HG03571 (cell line): ENCODE measurements around the gene NRL.

Experiments used
- ATAC-seq: cut with Tn5 transposase; IDR thresholded peaks from one replicate; pipeline ENCODE4 v1.9.1; 2021; ENCODE audit not compliant: unreplicated experiment

NRL gene

DNA sequence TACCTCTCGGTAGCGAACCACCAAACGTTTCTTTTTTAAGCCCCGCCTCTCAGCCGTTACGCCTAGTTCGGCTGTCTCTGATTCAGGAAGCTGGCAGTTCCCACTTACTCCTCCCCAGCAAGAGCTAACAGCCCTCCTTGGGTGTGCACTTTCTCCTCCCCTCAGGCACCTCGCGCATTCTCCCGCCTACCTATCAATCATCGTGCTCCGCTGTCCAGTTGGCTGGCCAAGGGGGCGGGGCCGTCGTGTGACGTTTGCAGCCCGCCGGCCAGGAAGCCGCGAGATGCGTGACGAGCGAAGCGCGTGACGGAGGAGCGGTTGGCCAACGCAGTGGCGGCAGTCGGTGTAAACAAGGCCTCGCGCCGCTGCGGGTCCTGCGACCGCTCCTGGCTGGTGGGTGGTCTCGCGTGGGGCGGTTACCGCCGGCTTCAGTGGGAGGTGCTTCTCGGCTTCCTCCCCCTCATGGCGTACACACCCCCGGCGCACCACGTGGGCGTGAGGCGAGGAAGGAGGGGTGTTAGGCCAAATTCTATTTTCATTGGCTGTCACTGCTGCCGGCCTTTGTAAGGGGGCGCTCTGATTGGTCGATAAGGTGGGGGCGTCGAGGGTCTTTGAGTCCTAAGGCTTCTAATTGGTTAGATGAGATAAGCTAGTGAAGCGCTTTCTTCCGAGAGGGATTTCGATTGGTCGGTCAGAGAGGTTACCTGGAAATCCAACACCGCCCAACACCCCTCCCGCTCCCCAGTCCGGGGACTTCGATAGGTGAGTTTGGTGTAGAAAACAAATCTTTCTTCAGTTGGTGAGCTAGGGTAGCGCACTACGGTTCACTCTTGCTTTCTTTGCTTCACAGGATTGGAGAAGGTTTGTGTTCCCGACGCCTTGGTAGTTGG is at the start of gene NRL, which contains the start of gene DCAF11:
NRL (minus strand) TSS at position 418 of the 890 bp plus-strand sequence. CDS start 32,101 bp downstream, outside the sequence.
DCAF11 (plus strand) TSS at position 246 of the 890 bp plus-strand sequence. CDS start 818 bp downstream, outside the sequence.
- peak; percentile 83 for ATAC-seq

DNA sequence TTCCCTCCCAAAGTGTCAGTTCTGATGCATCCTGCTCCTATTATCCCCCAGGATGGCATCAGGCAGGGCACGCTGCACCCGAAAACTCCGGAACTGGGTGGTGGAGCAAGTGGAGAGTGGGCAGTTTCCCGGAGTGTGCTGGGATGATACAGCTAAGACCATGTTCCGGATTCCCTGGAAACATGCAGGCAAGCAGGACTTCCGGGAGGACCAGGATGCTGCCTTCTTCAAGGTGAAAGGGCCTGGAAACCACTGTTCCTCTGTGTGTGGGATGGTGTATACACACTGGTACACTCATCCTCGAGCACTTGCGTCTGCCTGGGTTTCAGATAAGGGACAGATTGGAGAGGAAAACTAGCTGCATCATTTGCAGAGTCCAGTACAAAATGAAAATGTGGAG is 47.3 kb upstream of the NRL start:
- no peak for ATAC-seq

DNA sequence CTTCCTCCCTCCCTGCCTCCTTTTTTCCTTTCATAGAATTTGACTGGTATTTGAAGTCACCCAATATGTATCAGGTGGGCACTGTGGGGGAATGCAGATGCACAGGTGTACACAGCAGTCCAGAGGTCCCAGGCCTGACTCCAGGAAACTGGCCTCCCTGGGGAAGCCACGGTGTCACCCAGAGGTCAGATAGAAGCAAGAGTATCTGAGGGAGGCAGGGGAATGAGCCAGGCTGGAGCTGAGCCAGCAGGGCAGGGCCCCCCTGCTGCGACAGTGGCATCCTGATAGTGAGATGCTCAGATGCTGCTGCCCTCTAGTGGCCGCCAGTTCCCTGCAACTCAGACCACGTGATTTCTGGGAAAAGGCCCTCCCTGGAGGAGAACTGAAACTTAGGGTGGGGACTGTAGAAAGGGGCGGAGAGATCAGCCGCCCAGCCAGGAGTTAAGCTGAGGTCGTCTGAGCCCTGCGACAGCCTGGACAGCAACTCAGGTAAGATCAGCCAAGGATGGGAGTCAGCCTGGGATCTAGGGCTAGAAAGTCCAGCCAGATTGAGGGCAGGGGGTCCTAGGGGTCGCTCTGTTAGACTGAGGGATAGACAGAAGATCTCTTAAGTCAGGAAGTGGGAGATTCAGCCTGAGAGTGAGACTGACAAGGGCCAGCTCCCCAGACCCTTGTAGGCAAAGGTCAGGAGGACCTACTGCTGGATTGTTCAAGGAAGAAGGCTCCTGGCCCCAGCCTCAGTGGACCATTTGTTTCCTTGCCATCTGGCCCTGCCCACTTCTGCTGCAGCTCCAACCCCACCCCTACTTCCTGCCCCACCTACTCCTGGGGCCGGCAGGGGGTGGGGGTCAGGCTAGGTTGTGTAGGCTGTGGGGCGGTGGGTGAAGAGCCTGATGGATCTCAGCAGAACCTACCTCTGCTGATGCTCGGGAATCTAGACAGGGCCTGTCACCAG is 46.4 kb upstream of the NRL start, which contains the start of gene IRF9:
IRF9 (plus strand) TSS at position 416 of the 955 bp plus-strand sequence. CDS start 880 bp downstream, outside the sequence.
- ATAC-seq, result peak; percentile 64

DNA sequence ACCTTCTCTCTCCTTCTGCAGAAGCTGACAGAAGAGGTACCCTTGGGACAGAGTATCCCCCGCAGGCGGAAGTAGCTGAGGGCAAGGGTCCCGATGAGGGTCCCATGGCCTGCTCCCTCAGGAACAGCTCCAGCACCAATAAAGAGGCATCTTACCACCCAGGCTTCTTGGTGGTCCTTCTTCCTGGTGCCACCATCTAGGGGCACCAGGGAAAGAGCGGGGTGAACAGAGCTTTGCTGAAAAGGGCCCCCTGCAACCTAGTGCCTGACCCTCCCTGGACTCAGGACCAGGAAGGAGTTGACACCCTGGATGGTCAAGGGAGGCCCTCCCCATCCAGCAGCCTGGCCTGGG is 45.7 kb upstream of the NRL start:
- no peak for ATAC-seq

DNA sequence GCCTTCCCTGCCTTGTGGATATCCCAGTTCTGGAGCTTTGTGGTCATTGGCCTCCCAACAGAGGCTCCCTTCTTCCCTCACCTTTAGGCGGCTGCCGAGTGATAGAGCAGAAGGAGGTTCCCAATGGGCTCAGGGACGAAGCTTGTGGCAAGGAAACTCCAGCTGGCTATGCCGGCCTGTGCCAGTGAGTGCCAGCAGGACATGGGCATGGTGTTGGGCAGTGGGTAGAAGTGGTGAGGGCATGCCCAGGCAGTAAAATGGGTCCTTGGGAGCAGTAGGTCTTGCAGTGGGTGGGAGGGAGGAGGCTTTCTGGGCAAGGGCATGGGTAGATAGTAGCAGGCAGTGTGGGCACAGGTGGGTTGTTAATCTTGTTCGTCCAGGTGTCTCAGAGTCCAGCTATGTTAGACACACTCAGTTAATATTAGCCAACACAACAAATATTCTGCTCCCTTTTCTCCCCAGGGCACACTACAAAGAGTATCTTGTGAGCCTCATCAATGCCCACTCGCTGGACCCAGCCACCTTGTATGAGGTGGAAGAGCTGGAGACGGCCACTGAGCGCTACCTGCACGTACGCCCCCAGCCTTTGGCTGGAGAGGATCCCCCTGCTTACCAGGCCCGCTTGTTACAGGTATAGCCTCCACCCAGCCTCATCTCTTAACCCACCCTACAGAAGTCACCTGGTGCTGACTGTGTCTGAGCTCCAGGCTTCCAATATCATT is 45.2 kb upstream of the NRL start:
- ATAC-seq, result no peak

DNA sequence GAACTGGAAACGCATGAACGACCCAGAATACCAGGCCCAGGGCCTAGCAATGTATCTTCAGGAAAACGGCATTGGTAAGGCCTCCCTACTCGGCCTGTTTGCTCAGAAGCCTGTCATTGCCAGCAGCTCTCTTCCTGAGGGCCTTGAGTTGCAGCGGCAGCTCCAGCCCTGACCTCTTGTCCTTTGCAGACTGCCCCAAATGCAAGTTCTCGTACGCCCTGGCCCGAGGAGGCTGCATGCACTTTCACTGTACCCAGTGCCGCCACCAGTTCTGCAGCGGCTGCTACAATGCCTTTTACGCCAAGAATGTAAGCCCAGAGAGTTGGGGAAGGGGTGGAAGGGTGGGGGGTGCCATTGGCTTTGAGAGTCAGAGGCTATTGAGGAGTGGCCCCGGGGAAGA is 42.6 kb upstream of the NRL start:
- ATAC-seq, result no peak

DNA sequence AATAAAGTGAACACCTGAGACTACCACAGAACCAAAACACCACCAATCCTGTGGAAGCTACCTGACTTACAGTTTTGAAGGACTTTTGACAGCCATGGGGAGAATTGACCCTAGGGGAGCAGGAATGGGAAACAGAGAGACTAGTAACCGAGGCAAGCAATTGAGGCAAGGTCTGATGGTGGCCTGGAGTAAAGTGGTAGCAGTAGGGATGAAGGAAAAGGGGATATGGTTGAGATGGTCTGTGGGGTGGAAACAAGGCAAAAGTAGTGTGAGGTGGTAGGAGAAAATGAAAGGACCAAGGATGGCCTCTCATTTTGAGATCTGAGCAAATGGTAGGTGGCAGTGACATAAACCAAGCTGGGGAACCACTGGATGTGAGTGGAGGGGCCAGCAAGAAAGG is 42.1 kb upstream of the NRL start:
- no peak for ATAC-seq

DNA sequence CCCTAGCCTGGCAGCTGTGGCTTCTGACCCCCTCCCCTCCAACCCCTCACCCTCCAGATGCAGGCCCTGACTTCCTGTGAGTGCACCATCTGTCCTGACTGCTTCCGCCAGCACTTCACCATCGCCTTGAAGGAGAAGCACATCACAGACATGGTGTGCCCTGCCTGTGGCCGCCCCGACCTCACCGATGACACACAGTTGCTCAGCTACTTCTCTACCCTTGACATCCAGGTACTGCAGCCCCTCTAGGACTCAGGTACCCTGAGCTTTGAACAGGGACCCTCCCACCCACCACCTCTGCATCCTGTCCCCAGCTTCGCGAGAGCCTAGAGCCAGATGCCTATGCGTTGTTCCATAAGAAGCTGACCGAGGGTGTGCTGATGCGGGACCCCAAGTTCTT is 40.4 kb upstream of the NRL start:
- ATAC-seq, result no peak

DNA sequence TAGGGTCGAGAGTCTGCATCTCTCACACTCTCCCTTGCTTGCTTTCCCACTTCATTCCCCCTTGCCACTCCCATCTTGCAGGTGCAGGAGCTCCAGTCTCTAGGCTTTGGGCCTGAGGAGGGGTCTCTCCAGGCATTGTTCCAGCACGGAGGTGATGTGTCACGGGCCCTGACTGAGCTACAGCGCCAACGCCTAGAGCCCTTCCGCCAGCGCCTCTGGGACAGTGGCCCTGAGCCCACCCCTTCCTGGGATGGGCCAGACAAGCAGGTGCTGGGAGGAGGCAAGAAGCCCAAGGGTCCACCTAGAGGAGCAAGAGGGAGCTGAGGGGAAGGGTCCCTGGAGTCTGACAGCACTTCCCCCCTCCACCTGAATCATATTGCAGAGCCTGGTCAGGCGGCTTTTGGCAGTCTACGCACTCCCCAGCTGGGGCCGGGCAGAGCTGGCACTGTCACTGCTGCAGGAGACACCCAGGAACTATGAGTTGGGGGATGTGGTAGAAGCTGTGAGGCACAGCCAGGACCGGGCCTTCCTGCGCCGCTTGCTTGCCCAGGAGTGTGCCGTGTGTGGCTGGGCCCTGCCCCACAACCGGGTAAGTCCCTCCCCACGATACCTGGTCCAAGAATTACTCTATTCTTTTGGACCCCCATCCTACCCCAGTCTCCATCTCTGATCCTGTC is 36.8 kb upstream of the NRL start:
- no peak for ATAC-seq

DNA sequence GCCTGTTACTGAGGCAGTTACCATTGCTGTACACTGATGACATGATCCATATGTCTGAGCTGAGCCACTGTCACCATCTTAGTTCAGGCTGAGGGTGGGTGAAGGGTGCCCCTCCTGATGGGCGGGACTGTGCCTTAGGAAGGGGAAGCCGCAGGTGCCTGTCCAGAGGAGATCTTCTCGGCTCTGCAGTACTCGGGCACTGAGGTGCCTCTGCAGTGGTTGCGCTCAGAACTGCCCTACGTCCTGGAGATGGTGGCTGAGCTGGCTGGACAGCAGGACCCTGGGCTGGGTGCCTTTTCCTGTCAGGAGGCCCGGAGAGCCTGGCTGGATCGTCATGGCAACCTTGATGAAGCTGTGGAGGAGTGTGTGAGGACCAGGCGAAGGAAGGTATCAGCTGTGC is 36.2 kb upstream of the NRL start:
- ATAC-seq, result no peak

DNA sequence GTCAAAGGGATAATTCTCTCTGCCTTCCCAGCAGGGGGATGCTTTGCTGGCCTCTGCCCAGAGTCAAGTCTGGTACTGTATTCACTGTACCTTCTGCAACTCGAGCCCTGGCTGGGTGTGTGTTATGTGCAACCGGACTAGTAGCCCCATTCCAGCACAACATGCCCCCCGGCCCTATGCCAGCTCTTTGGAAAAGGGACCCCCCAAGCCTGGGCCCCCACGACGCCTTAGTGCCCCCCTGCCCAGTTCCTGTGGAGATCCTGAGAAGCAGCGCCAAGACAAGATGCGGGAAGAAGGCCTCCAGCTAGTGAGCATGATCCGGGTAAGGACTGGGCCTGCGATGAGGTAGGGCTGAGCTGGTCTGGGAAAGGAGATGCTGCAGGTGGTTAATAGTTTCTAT is 35.8 kb upstream of the NRL start:
- no peak for ATAC-seq

DNA sequence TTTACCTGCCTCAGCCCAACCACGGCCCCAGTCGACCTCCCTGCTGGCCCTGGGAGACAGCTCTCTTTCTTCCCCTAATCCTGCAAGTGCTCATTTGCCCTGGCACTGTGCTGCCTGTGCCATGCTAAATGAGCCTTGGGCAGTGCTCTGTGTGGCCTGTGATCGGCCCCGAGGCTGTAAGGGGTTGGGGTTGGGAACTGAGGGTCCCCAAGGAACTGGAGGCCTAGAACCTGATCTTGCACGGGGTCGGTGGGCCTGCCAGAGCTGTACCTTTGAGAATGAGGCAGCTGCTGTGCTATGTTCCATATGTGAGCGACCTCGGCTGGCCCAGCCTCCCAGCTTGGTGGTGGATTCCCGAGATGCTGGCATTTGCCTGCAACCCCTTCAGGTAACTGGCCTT is 35.3 kb upstream of the NRL start:
- ATAC-seq, result no peak

DNA sequence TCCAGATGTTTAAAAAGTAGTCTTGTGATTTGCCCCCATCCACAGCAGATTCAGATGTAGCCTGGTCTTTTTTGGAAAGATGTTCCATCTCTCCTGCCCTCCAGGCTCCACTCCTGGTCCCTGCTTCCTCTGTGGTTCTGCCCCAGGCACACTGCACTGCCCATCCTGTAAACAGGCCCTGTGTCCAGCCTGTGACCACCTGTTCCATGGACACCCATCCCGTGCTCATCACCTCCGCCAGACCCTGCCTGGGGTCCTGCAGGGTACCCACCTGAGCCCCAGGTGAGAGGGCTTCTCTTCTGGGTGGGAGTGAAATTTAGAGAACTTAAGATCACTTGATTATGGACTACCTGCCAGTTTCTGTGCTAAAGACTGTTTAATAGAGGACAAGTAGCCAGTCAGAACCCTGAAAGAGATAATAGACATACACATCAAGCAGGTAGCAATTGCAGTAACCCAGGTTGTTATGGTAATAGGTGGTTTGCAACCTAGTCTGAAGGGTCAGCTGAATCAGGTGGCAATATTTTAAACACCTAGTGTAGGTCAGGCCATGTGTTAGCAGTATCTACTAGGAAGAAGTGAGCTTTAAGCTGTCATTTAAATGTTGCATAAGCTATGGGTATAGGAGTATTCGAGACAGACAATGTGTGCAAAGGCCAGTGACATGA is 34.7 kb upstream of the NRL start:
- ATAC-seq, result no peak

DNA sequence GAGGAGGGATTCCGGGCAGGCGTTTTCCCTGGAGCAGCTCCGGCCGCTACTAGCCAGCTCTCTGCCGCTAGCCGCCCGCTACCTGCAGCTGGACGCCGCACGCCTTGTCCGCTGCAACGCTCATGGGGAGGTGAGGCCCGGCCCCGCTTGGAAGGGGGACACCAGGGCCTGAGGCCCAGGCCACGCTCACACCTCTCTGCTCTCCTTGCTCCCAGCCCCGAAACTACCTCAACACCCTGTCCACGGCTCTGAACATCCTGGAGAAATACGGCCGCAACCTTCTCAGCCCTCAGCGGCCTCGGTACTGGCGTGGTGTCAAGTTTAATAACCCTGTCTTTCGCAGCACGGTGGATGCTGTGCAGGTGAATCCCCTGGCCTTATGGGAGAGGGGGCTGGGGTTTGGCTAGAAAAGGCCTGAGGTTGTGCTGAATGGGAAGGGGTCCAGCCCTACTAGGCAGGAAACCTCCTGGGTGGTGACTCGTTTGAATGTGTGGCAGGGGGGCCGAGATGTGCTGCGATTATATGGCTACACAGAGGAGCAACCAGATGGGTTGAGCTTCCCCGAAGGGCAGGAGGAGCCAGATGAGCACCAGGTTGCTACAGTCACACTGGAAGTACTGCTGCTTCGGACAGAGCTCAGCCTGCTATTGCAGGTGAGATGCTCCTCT is 33.1 kb upstream of the NRL start:
- ATAC-seq, result no peak

DNA sequence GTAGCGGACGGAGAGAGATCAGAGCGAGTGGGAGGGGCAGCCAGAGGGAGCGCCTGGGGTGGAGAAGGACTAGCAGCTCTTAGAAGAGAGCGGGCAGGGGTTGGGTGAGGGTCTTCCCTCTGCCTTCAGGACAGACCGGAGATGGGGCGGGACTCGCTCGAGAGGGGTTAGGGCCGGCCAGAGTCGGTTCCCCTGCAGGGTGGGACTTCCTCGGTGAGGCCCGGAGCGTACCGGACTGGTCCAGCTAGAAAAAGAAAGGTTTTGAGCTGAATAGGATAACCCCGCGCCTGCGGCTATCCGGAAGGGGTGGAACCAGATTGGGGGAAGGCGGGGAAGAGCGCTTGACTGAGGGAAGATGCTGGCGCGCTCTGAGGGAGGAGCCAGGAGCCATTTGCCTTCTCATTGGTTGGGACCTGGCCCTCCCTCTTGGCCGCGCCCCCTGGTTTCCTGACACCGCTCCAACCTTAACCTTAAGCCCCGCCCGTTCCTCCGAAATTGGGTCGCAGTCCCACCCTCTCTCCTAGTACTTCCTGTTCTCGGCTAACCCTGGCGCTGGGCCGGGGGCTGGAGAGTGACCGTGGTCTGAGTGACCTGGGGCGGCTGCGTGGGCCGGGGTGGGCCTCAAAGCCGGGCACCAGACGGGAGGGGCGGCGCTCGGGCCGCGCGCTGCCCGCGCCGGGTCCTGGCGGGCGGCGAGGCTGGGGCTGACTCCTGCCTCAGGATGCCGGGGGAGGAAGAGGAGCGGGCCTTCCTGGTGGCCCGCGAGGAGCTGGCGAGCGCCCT is 32.4 kb upstream of the NRL start, which contains the start of gene RNF31:
RNF31 (plus strand) TSS at position 521 of the 783 bp plus-strand sequence; CDS start at position 722, 201 bp downstream.
- ATAC-seq, result peak; percentile 80

DNA sequence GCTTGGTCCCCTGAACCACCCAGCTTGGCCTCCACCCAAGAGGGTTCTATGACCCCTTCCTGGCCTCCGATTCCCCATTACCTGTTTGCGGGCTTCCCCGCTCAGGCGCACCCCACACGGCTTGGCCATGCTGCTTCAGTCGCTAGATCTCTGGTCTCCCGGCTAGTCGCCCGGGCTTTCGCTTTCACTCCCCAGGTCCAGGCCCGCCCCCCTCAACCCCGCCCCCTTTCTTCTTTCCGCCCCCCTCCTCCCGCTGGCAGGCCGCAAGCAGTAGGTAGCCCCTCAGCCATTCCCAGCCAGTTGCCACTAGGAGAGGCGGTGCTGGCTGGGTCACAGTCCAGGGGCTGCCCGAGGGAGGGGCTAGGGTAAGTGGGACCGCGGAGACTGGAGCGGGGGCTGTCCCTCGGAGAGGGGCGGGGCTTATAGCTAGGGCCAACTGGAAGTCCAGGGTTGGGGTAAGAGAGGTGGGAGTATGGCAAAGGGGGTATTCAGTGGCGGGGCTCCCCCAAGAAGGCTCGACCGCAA is 31.8 kb upstream of the NRL start, which contains the start of gene PSME2:
PSME2 (minus strand) TSS at position 158 of the 525 bp plus-strand sequence; CDS start at position 129, 29 bp downstream.
- peak; percentile 47 for ATAC-seq

DNA sequence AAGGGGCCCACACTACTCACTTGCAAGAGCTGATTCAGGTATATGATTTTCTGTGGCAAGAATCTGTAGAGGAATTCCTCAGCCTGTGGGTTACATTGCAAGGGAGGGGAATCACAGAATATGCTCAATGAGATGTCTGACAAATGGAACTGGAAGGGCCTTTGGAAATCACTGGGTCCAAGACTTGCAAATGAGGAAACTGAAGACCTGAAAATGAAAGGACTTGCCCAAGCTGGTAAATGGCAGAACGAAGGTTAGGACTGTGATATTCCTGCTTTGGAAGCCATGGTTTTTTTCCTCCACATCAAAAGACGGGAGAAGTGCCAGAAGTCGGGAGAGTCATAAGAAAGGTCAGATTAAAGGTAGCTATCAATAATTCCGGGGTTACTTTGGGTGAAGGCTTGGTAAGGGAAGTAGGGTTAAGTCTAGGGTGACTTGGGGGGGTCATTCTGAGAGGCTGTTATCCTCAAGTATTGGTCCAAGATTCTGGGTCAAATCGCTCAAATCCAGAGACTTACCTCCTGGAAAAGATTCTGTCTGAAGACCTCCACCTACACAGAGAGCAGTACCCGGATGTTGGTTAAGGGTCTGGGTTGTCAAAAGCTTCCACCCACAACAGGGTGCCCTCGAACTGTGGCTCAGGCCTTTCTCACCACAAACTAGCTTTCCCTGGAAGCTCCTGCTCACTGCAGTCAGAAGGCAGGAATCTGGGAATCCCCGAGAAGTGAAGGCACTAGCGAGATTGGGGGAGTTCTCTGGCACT is 31.1 kb upstream of the NRL start:
- ATAC-seq, result no peak
